OCI-LY7 (cell line): ENCODE measurements around the gene LRRC39. TPM values are rescaled to one million over a fixed set of nuclear protein-coding genes. Genes with fewer than 3 reads are reported as not detected.

ENCODE experiments used
- BruUV-seq: library from RNA; stranded (reverse); fragments of 400-500 nt; replicated peaks from 2 replicates; lab custom pipeline; 2021; lab: Mats Ljungman, UMichigan
- CTCF ChIA-PET: fragments of 300-600 bp; sonication (Branson Sonifier 250); formaldehyde crosslinking; loops from one replicate; lab custom pipeline; 2022; ENCODE audit warnings: antibody characterized with exemption; ENCODE audit not compliant: unreplicated experiment; lab: Charles Lee
- POLR2A ChIA-PET: fragments of 300-600 bp; sonication (Branson Sonifier 250); formaldehyde crosslinking; loops from one replicate; lab custom pipeline; 2022; ENCODE audit warnings: antibody characterized with exemption; lab: Charles Lee
- DNase-seq: peaks from one replicate; pipeline ENCODE4 v3.0.0-alpha.2; 2015; ENCODE audit warnings: low spot score
- H2AFZ ChIP-seq: fragments of 200-600 bp; sonication (generic), shearing (Covaris generic); 2 replicates; pipeline ENCODE4 v1.6.1; 2014; ENCODE audit warnings: mild to moderate bottlenecking, antibody characterized with exemption, low read length, moderate library complexity
- H3K27ac ChIP-seq: fragments of 200-600 bp; sonication (generic); 2 replicates; pipeline ENCODE4 v1.5.1; 2014; ENCODE audit warnings: mixed run types, low read depth, mild to moderate bottlenecking, moderate library complexity, low read length, inconsistent platforms; ENCODE audit not compliant: poor library complexity, severe bottlenecking
- H3K36me3 ChIP-seq: fragments of 200-600 bp; sonication (generic); 2 replicates; pipeline ENCODE4 v1.6.1; 2014; ENCODE audit warnings: mild to moderate bottlenecking, antibody characterized with exemption, low read length, moderate library complexity, mixed read lengths; ENCODE audit not compliant: insufficient read depth
- H3K4me1 ChIP-seq: fragments of 200-600 bp; sonication (generic); 2 replicates; pipeline ENCODE4 v1.5.1; 2014; ENCODE audit warnings: mild to moderate bottlenecking, low read length; ENCODE audit not compliant: insufficient read depth, poor library complexity, severe bottlenecking
- H3K4me2 ChIP-seq: fragments of 200-600 bp; sonication (generic); 2 replicates; pipeline ENCODE4 v1.6.1; 2014; ENCODE audit warnings: mild to moderate bottlenecking, low read length
- H3K4me3 ChIP-seq: fragments of 200-600 bp; sonication (generic); 2 replicates; pipeline ENCODE4 v1.5.1; 2014; ENCODE audit warnings: mild to moderate bottlenecking, low read depth, low read length; ENCODE audit not compliant: poor library complexity, severe bottlenecking
- H3K79me2 ChIP-seq: fragments of 200-600 bp; sonication (generic); 2 replicates; pipeline ENCODE4 v1.6.1; 2016; ENCODE audit warnings: low read depth, mild to moderate bottlenecking, low read length, moderate library complexity, mixed read lengths; ENCODE audit not compliant: insufficient read depth
- H3K9me2 ChIP-seq: fragments of 200-600 bp; sonication (generic); 2 replicates; pipeline ENCODE4 v1.6.1; 2016; ENCODE audit warnings: mild to moderate bottlenecking, low read length, mixed read lengths; ENCODE audit not compliant: insufficient read depth
- H3K9me3 ChIP-seq: fragments of 200-600 bp; sonication (generic); 2 replicates; pipeline ENCODE4 v1.6.1; 2014; ENCODE audit warnings: mild to moderate bottlenecking, mixed run types, low read length, mixed read lengths
- H4K20me1 ChIP-seq: fragments of 200-600 bp; sonication (generic); 2 replicates; pipeline ENCODE4 v1.6.1; 2014; ENCODE audit warnings: mild to moderate bottlenecking, antibody characterized with exemption, low read length, moderate library complexity, mixed read lengths; ENCODE audit not compliant: insufficient read depth
- EZH2phosphoT487 ChIP-seq: fragments of 200-600 bp; sonication (generic); IDR thresholded peaks from 2 replicates; pipeline ENCODE4 v1.6.1; 2018; ENCODE audit warnings: low read depth, borderline replicate concordance, mild to moderate bottlenecking, mixed run types, antibody characterized with exemption, low read length, moderate library complexity, mixed read lengths
- intact Hi-C: fragments of 100-400 bp; cut with micrococcal nuclease; formaldehyde crosslinking; loops from one replicate; pipeline ENCODE4 v1.10.0; 2022; ENCODE audit not compliant: unreplicated experiment
- total RNA-seq, 2 experiments: library from RNA; depleted of rRNA in 1 of 2; stranded (reverse); fragments of >200 nt in 1 of 2; shearing (Covaris generic) in 1 of 2; gene quantifications; 2 replicates each; pipeline ENCODE4 v1.2.3, GENCODE V29; 2014 to 2022
- TF ChIP-seq, protein P1 (sequence below): fragments of 200-600 bp; sonication (generic); conservative IDR thresholded peaks from 2 replicates; pipeline ENCODE4 v1.5.1; 2014; ENCODE audit warnings: mild to moderate bottlenecking, antibody characterized with exemption, low read length, moderate library complexity, mixed read lengths

LRRC39 gene
- total RNA-seq, 2 experiments from 2014 or later = 1.5 to 1.8 TPM

- H2AFZ ChIP-seq = no peak overlapping the region
- H3K9me2 ChIP-seq = no peaks in the 10 kb centered on the region
- no peak overlapping the region for H3K4me2 ChIP-seq
- BruUV-seq = no TSS peak
- H3K4me3 ChIP-seq = no peak overlapping the region
- intact Hi-C loops = no loop called here
- no peak for DNase-seq
- H3K36me3 ChIP-seq = peaks cover 51% of the 10 kb centered on the region
- no peaks in the 10 kb centered on the region for H3K9me3 ChIP-seq
- no peak overlapping the region for H3K27ac ChIP-seq
- H4K20me1 ChIP-seq = no peaks in the 10 kb centered on the region
- TF ChIP-seq, protein P1, sequence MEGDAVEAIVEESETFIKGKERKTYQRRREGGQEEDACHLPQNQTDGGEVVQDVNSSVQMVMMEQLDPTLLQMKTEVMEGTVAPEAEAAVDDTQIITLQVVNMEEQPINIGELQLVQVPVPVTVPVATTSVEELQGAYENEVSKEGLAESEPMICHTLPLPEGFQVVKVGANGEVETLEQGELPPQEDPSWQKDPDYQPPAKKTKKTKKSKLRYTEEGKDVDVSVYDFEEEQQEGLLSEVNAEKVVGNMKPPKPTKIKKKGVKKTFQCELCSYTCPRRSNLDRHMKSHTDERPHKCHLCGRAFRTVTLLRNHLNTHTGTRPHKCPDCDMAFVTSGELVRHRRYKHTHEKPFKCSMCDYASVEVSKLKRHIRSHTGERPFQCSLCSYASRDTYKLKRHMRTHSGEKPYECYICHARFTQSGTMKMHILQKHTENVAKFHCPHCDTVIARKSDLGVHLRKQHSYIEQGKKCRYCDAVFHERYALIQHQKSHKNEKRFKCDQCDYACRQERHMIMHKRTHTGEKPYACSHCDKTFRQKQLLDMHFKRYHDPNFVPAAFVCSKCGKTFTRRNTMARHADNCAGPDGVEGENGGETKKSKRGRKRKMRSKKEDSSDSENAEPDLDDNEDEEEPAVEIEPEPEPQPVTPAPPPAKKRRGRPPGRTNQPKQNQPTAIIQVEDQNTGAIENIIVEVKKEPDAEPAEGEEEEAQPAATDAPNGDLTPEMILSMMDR = no peak
- TF ChIP-seq EZH2phosphoT487 = no peak
- POLR2A ChIA-PET = interaction anchor here (0.7 kb wide), 1 partner anchor 250 kb away, joined by 3 read pairs; the partner anchor contains the start of gene SLC35A3
- no peaks in the 10 kb centered on the region for H3K79me2 ChIP-seq
- no peaks in the 10 kb centered on the region for H3K4me1 ChIP-seq
- CTCF ChIA-PET = interaction anchor here (0.6 kb wide), 1 partner anchor 31 kb away, joined by 3 read pairs; no protein-coding TSS in a partner anchor
Measured at GRCh38 chr1:100219457-100219856, 41.4 kb upstream of the LRRC39 start.

DNA sequence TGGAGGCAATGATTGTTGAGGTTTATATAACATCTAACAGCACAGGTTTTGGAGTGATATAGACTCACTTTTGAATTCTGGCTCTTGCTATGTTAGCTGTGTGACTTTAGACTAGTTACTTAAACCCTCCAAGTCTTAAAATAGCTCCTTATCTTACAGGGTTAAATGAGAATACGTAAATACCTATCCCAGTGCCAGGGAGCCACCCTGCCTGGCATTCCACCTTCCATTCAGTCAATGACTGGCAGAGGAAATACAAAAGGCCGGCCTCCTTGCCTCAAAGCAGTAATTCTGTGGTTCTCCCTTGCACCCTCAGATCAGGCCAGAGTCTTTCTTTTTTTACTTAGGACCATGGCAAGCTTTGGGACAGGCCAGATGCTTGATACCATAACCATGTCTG lies 39.8 kb upstream of the LRRC39 start:
- peaks cover 61% of the 10 kb centered on the region for H3K36me3 ChIP-seq
- intact Hi-C loops = no loop called here
- H4K20me1 ChIP-seq = no peaks in the 10 kb centered on the region
- ChIA-PET POLR2A (interaction anchor here (0.7 kb wide), 1 partner anchor 143 kb away, joined by 3 read pairs; no protein-coding TSS in a partner anchor), CTCF (no interaction called here)
- H3K4me2 ChIP-seq = no peak overlapping the region
- no peaks in the 10 kb centered on the region for H3K9me3 ChIP-seq
- TF ChIP-seq EZH2phosphoT487 = no peak
- TF ChIP-seq, protein P1 = no peak
- H3K27ac ChIP-seq = no peak overlapping the region
- no peaks in the 10 kb centered on the region for H3K9me2 ChIP-seq
- H3K4me1 ChIP-seq = no peaks in the 10 kb centered on the region
- H3K4me3 ChIP-seq = no peak overlapping the region
- no TSS peak for BruUV-seq
- no peak for DNase-seq
- no peaks in the 10 kb centered on the region for H3K79me2 ChIP-seq
- H2AFZ ChIP-seq = no peak overlapping the region

- DNase-seq = no peak
- POLR2A ChIA-PET = no interaction called here
- no TSS peak for BruUV-seq
- Histone ChIP-seq H4K20me1 (no peaks in the 10 kb centered on the region), H3K4me2 (no peak overlapping the region), H3K36me3 (peaks cover 69% of the 10 kb centered on the region), H3K9me3 (no peaks in the 10 kb centered on the region), H3K9me2 (no peaks in the 10 kb centered on the region), H2AFZ (no peak overlapping the region), H3K4me3 (no peak overlapping the region), H3K4me1 (no peaks in the 10 kb centered on the region), H3K79me2 (no peaks in the 10 kb centered on the region), H3K27ac (no peak overlapping the region)
- CTCF ChIA-PET = no interaction called here
- TF ChIP-seq, protein P1 = no peak
- intact Hi-C loops = no loop called here
Measured at GRCh38 chr1:100215101-100215500, 37.0 kb upstream of the LRRC39 start.
